HG03066 (cell line): ENCODE results near the gene SMIM1.
"Not testable (repeated sequence)": the region's sequence is repeated elsewhere in the genome, so short reads cannot be mapped to it uniquely, and the experiment has no call there.

Source experiments
- ATAC-seq: cut with Tn5 transposase; IDR thresholded peaks from one replicate; pipeline ENCODE4 v1.9.1; 2021; ENCODE audit warnings: low read depth; ENCODE audit not compliant: unreplicated experiment

SMIM1 gene

DNA sequence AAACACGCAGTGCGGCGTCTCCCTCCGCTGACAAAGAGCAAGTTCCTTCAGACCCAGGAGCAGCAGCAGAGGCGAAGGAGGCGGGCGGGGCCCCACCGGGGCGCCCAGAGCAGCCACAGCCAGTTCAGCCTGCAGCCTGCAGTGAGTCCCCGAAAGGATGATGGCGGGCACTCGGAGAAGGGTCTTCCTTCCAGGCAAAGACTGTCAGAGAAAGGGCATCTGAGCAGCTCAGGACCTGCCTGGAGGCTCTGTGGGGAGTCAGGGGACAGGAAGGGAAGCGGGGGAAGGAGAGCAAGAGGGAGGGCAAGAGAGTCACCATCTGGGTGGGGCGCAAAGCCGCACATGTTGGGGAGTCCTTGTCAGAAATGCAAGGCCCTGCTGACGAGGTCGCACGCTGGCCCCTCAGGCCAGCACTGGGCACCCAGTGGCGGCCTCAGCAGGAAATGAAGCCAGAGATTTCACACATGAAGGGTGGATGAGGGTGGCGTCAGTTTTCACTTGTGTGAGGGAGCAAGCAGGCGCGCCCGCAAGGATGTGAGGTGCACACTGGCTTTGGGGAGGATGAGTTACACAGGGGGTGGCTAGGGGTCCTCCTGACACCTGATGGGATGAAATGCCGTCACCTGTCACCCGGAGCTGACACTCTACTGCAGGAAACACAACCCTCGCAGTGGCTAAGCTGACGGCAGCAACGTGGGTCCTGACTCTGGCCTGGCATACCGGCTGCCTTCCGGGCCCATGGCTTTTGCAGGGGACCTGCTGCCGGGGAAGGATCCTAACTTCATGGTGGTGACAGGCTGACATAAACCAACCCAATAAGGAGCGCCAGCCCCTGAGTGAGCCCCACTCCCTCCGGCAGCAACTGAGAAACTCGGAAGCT lies 17.1 kb downstream of the SMIM1 start:
- ATAC-seq = no peak

DNA sequence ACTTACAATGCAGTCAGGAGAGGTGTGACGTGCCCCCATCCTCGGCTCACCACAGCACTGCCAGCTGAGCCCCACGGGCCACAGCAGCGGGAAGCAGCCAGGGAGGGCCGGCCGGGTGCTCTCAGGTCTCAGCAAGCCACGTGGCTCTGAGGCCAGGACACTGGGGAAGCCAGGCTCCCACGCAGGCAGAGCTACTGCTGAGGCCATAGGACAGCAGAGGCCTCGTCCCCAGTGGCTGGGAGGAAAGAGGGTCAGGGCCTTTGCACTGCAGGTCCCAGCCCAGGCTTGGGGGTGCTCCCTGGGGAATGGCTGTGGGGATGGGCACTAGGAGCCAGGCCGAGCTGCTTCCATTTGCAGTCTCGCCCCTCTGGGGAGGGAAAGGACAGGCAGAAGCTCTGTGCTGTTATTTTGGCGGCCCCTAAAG lies 18.0 kb downstream of the SMIM1 start:
- no peak for ATAC-seq

DNA sequence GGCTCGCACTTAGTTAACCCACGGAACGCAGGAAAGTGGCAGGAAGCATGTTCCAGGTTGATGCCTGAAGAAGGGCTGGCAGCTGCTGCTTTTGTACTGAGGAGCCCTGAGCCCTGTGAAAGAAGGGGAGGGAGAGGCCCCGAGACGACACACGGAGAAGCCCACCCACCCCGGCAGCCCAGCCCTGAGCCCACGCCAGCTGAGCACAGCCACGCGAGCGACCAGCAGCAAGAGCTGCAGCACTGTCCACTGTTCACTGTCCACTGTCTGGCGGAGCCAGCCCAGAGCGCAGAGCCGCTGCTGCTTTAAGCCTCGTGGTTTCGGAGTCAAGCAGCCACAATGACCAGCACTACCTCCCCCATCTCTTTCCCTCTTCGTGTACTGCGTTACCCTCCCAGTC lies 18.4 kb downstream of the SMIM1 start:
- no peak for ATAC-seq

DNA sequence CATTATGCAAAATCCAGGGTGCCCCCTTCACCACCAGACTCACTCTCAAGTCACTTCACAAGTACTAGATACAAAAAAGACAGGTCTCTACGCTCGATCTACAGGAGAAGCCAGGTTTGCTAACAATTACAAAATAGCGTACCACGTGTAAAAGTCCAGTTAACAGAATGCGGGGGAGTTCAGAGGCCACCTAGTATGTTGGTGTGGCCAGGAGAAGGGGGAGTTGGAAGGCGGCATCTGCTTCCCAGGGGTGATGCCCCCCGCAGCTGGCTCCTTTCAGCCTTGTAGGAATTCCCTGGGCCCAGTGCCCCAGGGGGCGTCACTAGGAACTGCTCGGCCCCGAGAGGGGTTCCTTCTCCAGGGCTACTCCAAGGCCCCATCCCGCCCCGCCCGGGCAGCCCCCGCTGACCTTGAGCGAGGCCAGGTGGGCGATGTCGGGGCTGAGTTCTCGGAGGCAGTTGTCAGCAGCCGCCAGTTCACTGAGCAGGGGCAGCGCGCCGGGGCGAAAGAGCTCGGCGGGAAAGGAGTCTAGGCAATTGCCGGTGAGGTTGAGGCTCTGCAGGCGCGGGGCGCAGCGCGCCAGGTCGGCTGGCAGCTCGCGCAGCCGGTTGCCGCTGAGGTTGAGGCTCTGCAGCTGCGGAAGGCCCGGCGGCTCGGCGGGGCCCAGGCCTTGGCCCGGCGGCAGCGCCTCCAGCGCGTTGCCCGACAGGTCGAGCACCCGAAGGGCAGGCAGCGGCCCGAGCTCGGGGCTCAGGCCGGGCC lies 23.1 kb downstream of the SMIM1 start:
- peak; percentile 25 for ATAC-seq

DNA sequence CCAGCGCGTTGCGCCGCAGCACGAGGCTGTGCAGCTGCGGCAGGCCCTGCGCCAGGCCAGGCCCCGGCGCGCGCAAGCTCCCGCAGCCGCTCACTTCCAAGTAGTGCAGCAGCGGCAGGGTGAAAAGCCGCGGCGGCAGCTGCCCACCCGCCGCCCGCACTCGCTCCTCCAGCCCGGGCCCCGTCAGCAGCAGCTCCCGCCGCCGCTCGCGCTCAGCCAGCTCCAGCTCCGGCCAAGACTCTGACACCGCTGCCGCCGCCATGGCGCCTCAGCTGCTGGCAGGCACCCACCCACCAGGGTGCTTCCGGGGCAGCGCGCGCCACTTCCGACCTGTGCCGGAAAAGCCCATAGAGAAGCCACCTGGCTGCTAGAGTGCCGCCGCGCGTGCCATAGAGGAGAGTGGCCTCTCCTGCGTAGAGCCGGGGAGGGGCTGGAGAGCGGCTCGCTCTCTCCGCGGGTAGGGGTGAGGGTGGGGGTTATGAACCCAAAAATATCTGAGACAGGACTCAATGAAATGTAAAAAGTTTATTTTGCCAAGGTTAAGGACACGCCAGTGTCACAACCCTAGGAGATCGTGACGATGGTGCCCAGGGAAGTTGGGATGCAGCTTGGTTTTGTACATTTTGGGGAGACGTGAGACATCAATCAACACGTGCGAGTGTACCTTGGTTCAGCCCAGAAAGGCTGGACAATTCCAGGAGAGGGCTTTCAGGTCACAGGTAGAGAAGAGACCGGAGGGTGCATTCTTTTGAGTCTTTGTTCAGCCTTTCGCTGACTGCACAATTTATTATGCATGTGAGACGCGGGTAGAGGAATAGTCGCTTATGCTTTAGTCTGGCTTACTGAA lies 23.9 kb downstream of the SMIM1 start, which contains the start of gene LRRC47:
TSS of gene LRRC47 (minus strand) at position 284 of the 847 bp plus-strand sequence. CDS start at position 262, 22 bp downstream.
- peak; percentile 97 for ATAC-seq

DNA sequence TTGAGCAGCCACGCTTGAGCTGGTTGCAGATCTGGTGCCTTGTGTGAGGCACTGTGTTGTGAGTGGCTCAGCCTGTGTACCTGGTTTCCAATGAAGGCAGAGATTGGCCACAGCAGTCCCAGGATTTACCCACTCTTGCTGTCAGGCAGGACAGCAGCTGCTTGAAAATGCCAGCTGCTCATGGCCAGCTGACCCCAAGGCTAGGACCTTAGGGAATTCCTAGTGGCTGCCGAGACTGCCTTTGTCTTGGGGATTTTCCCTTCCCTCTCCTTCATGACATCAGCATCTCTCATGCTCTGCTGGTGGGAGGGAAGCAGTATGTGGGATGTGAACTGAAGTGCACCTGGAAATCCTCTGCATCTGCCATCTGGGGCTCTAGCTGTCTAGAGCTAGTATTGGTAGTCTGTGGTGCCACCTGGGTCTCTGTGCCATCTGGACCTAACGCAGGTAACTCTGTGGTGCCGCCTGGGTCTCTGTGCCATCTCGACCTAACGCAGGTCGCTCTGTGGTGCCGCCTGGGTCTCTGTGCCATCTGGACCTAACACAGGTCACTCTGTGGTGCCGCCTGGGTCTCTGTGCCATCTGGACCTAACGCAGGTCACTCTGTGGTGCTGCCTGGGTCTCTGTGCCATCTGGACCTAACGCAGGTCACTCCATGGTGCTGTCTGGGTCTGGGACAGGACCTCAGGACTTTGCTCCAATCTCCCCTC lies 27.6 kb downstream of the SMIM1 start:
- ATAC-seq = no peak

DNA sequence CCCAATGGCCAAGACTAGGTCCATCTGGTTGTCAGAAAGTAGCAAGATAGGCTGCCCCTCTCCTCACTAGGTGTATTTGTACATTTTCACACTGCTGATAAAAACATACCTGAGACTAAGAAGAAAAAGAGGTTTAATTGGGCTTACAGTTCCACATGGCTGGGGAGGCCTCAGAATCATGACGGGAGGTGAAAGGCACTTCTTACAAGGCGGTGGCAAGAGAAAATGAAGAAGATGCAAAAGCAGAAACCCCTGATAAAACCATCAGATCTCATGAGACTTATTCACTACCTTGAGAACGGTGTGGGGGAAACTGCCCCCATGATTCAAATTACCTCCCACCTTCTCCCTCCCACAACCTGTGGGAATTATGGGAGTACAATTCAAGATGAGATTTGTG lies 28.2 kb downstream of the SMIM1 start:
- not testable (repeated sequence) for ATAC-seq

DNA sequence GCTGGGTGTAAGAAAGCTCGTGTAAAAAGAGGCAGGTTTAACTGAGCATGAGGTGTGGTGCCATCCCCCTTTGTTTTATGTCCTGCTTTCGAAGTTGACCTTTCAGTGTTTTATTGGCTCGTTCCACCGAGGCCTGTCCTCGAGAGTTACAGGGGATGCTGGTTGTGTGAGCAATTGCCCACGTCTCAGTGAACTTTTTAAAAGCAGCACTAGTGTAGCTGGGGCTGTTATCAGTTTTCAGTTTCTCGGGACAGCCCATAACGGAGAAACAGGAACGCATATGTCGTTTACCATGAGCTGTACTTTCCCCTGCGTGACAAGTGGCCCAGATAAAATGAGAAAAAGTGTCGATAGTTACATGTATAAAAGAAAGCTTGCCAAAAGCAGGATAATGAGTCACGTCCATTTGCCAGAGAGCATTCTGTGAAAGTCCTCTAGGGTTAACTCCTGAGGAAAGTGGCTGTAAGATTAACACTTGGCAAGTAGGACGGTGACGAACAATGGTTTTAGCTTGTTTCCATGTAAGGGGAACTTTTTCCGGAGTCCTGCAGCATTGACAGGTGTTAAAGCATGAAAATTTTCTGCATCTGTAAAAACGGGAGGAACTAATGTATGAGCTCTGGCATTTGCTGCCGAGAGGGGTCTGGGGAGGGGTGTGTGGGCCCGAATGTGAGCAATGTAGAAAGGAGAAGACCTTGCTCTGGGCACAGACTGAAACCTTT lies 31.5 kb downstream of the SMIM1 start:
- no peak for ATAC-seq

DNA sequence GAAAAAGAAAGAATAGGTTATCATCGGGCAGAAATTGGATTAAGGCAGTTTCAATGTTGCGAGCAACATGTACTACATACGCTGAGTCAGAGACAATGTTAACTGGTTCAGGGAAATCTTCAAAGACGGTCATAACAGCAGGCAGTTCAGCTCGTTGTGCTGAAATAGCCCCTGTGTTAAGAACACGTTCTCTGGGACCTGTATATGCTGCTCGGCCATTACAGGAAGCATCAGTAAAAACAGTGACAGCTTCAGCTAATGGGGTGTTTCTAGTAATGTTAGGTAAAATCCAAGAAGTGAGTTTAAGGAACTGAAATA lies 32.0 kb downstream of the SMIM1 start:
- ATAC-seq = not testable (repeated sequence)

DNA sequence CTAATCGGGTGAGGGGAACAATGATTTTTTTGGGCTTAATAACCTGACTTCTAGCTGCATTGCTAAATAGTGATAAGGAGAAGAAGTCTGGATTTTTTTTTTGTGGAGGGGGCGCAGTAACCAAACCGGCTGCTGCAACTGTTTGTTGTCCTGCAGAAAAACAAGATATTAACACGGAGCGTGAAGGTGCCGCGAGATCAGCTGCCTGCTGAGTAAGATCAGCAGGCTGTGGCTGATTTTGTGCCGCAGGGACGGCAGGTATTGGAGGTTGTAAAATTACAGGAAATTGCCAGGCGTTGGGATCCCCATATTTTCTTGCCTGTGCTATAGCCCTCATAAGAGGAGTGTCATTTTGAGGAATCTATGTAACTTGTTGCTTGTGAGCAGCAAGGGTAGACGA lies 32.5 kb downstream of the SMIM1 start:
- no peak for ATAC-seq

DNA sequence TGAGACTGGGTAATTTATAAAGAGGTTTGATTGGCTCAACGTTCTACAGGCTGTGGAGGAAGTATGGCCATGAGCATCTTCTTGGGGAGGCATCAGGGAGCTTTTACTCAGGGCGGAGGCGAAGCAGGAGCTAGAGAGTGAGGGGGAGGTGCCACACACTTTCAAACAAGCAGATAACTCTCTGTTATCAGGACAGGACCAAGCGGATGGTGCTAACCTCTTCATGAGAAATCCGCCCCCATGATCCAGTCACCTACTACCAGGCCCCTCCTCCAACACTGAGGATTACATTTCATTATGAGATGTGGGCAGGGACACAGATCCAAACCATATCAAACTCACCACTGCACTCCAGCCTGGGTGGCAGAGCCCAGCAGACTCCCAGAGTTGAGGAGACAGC lies 35.2 kb downstream of the SMIM1 start:
- ATAC-seq = no peak

DNA sequence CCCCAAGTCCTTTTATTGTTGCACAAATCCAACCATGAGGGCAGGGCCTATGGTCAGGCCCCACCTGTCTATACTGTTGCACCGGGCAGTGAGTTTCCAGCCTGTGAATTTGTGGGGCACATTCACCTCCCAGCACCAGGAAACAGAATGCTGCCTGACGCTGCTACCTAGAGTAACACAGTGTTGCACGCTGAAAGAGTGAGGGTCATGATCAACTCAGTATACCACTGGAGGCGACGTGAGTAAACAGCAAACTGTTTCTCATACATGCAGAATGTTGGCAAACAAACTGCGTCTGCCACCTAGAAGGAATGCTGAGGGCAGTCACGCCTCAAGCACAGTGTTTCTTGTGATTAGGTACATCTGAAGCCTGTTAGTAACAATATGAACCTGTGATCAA lies 37.1 kb downstream of the SMIM1 start:
- no peak for ATAC-seq

DNA sequence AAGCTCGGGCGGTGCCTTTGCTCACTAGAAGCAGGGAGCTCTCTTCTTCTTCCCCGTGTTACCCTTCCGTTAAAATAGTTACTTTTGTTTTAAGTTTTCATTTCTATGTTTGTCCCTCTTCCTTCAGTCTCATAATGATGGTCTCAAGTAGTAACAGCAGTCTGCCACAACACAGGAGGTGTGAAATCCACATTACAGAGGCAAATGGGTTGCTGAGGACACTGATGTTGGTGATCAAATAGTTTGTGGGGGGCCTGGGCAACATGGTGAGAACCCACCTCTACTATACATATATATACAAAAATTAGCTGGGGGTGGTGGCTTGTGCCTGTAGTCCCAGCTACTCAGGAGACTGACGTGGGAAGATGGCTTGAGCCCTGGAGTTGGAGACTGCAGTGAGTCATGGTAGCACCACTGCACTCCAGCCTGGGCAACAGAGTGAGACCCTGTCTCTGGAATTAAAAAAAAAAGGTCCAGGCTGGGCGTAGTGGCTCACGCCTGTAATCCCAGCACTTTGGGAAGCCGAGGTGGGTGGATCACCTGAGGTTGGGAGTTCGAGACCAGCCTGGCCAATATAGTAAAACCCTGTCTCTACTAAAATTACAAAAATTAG lies 37.7 kb downstream of the SMIM1 start:
- ATAC-seq = not testable (repeated sequence)

DNA sequence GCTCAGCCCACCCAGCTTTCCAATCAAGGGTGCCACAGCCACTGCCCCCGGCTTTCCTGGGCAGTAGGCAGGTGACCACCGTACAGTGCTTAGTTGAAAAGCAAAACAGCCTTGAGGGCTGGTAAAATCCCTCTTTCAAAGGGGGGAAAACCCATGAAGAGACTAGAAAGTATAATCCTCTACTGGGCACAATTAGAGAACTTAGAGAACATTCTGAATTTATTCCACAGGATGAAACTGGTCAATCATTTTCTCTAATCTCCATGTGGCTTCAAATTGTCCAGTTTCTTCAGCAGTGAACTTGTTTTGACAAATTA lies 39.0 kb downstream of the SMIM1 start:
- no peak for ATAC-seq

DNA sequence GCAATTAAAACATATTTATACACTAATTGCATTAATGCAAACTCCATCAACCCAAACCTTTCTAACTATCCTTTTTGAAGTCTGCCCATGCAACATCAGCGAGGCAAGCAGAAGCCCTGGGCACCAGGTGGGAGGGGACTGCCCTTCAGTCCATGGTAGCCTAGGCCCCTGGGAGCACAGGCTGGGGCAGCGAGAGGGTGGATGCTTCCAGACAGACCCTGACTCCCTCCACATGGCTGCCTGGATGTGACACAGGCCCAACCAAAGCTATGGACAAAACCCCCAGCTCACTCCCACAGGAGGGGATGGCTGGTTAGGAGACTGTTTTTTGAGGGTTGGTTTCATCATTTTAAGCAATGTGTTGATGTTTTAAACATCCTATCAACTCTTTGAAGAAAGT lies 41.5 kb downstream of the SMIM1 start:
- no peak for ATAC-seq

DNA sequence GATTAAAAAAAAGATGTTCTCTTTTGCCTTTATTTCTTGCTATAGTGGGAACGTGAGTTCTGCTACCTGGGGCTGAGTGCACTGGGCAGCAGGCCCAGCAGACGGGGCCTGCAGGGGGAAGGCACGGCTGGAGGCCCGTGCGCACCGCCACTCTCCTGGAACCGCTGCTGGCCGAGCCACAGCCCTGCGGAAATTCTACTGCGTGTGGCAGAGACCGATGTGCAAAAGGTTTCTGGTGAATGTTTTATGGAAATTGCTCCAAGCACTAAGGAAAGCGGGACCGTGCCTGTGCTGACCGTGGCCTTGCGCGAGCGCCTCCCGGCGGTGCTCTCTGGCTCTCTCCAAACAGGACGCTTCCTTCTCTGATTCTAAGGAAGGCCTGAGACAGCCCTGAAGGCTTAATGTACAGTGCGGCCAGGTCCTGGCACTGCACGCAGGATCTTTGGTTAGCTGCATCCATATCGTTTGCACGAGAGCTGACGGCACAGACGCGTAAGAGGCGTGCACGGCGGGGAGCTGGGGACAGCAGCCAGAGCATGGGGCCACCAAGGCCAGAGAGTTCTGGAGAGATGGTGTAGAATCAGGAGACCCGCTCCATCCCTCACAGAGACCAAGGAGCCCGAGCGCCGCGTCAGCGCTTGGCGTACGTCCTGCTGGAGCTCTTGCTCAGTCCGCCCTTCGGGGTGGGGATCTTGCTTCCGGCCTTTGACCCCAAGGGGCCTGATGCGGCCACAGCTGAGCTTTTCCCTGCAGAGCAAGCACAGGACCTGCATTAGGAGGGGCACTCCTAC lies 42.4 kb downstream of the SMIM1 start:
- no peak for ATAC-seq

DNA sequence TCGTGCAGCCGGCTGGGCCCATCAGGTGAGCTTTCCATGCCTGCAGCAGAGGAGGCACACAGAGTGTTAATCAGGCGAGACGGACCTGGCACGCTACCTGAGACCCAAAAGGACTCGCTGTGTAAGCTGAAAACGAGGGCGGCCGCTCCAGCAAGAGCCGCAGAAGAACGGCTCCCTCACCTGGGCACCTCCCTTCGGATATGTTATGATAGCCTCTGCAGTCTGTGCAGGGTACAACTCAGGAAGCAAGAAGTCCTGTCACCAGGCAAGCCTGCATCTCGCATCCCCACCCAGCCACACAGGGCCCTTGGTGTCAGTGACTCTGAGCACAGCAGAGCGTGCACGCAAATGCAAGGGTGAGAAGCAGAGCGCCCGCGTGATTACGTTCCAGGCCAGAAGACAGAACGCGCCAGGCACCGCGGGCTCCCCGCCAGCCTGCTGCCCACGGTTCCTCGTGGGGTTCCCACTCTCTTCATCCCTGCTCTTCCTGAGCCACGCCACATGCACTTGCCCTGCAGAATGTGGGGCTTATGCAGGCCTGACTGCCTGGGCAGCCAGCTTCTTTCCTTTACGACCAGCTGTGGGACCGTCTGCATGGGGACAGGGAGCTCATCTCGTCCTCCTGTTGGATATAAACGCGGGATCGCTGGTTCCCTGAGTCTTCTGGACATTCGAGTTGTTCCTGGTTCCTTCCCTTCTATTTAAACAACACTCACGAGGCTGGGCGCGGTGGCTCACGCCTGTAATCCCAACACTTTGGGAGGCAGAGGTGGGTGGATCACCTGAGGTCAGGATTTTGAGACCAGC lies 44.0 kb downstream of the SMIM1 start:
- no peak for ATAC-seq
